T47D (cell line): ENCODE data around the gene LDLRAD1.
"Not testable (repeated sequence)": the region's sequence is repeated elsewhere in the genome, so short reads cannot be mapped to it uniquely, and the experiment has no call there.

Experiments used
- DNase-seq, 2 experiments: peaks; one replicate each; pipeline versions ENCODE4 v3.0.0 to v3.0.0-alpha.2; 2011 to 2012; ENCODE audit warnings: low read depth in 1 of 2, low spot score in 1 of 2
- JUND ChIP-seq: IDR thresholded peaks from 2 replicates; pipeline ENCODE4 v1.6.1; 2012; ENCODE audit warnings: low read depth
- in situ Hi-C: cut with HindIII; loops from 2 replicates; pipeline ENCODE4 v1.10.0; 2016; ENCODE audit warnings: low sequenced_read_pairs, low pct_unique_long_range_greater_than_20kb

The LDLRAD1 gene

DNA sequence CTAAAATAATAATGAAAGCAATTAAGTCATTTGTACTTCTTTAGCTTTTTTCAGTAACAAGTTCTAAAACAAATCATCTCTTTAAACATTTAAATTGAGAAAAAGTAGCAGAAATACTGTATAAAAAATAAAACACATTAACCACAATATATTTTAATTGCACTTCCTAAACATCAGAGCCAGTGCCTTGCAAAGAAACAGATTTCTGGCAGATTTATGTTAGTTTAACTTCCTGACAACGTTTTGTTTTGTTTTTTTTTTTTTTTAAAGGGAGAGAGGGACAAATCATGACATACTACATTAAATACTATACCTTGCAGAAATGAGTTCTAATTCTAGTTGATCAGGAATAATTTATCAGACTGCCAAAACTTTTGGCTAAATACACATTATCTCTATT, 23.8 kb upstream of the LDLRAD1 start:
- TF ChIP-seq JUND, result no peak
- in situ Hi-C loops, result no loop called here
- DNase-seq, result no peak

- no peak for TF ChIP-seq JUND
- no peak for DNase-seq
- in situ Hi-C loops, result no loop called here
Observed at GRCh38 chr1:54037476-54037875, 19.5 kb upstream of the LDLRAD1 start.

DNA sequence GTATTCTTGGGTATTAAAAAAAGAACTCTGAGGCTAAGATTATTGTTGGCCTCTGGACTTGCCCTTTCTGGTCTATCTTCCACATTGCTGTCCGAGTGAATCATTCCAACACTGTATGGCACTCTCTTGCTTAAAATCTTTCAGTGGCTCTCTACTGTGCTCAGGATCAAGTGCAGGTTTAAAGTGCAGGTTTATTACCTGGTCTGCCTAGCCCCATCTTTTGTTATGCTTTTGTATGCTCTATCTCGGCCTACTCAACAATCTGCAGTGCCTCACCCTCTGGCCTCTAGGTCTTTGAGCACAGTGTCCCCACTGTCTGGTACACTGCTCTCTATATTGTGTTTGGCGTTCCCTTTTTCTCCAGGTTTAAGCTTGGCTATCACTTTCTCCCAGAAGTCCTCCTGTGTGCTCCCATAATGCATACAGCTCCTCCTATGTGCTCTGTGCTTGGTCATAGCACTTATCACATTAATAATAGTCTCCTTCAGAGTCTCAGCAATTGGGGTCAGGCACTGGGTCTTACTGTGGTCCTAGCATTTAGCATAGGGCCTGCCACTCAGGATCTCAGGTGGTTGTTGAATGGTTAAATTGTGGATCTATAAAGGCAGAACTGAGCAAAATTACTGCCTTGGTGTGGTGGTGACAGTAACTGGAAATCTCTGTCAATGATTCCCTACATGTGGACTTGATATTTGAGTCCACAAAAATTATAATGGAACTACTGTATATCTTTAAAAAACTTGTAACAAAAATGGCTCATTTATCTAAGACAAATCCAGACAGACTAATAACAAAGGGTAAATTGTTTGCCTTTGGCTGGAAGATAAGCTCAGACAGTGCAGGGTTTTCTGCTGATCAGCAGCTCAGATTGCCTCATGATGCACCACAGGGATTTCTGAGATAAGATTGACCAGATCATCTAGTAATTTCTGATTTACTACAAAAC, 10.6 kb upstream of the LDLRAD1 start:
- no peak for DNase-seq
- TF ChIP-seq JUND, result no peak
- in situ Hi-C loops, result no loop called here

DNA sequence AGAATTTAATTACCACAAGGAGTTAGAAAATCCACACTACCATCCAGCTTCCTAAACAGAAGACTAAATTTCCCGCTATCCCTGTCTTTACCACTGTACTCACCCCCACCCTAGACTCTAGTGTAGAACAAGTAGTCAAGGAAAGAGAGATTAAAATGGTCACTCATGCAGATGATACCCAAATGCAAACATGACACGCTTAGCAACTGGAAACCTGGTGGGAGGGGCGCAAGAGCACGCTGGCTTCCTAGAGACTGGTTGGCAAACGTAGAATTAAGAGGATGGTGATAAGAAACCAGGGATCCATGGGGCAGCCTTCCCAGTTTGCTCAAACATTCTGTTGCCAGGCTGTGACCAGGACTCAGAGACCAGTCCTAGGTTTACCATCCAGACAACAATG, 9.9 kb upstream of the LDLRAD1 start:
- in situ Hi-C loops, result no loop called here
- TF ChIP-seq JUND, result no peak
- no peak for DNase-seq

DNA sequence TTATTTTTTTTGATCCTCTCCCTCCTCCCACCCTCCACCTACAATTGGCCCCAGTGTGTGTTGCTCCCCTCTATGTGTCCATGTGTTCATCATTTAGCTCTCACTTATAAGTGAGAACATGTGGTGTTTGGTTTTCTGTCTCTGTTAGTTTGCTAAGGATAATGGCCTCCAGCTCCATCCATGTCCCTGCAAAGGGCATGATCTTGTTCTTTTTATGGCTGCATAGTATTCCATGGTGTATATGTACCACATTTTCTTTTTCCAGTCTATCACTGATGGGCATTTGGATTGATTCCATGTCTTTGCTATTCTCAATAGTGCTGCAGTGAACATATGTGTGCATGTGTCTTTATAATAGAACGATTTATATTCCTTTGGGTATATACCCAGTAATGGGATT, 6.8 kb upstream of the LDLRAD1 start:
- DNase-seq, in situ Hi-C loops: not testable (repeated sequence)

DNA sequence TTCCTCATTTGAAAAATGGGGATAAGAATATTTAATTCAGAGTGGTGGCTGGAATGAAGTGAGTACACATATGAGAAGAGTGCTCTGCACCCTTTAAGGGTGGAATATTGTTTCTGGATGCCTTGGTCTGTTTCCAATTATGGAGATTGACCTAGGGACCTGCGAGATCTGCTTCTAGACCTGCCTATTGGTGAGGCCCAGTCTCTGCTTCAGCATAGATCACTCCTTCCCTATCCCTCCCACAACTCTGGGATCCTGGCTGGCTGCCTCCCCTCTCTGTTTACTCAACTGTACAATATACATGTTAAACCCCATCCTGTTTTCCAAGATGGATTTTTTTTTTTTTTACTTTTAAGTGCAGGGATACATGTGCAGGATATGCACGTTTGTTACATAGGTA, 6.4 kb upstream of the LDLRAD1 start:
- in situ Hi-C loops, result no loop called here
- DNase-seq, result no peak
- TF ChIP-seq JUND, result no peak

GRCh38 chr1:54019562-54020176, 1.7 kb upstream of the LDLRAD1 start:
- DNase-seq, in situ Hi-C loops: not testable (repeated sequence)

DNA sequence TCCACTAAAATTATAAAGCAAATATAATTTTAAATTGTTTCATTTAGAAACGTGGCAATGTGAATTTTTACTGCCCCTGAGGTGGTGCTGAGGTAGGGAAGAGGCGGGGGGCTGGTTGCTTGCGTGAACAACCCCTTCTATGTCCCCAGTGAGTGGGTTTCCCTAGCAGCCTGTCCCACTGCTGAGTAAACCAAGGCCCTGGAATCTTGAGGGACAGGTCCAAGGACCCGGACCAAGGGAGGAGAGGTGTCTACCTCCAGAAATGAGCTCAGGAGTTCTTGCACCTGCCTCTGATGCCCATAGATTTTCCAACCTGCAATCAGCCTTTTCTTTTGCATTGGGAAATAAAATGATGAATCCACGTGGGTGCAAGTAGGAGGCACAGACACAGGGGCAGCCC, 649 bp upstream of the LDLRAD1 start:
- in situ Hi-C loops, result no loop called here
- DNase-seq, result no peak
- no peak for TF ChIP-seq JUND

DNA sequence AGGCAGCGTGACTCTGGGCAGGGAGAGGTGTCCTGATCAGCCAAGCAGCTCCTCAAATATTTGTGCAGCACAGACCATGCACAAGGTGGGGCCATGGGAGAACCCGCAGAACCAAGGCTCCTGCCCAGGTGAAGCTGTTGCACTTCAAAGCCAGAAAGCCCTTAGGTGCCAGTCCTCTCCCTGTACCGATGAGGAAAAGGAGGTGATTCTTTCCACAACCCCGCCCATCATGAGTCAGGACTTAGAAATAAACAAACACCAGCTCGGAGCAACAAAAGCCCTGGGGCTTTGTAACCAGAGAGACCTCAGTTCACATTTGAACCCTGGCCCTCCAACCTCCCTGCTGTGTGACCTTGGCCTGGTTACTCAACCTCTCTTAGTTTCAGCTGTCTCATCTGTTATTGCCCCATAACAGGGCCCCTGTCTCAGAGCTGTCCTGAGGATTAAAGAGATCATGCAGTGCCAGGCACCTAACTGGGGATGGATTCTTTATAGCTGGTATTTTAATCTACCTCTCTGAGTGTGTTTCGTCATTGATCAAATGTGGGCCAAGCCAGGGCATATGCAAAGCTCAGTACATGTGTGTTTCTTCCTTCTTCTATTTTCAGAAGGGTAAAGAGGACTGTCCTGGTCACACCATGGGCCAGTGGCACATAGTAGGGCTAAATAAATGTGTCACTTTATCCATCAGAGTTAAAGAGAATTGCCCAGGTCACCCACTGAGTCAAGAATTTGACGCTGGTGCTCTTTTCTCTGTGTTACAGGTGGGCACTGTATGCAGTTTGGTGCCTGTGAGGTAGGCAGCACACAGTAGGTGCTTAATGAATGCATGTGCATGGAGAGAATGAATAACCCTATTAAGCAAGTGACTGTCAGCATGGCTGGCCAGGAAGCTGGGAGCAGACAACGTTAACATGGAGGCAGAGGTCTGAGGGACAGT, 1.4 kb downstream of the LDLRAD1 start:
- DNase-seq, result peak; percentile 63 to 92
- TF ChIP-seq JUND, result no peak
- in situ Hi-C loops, result no loop called here

DNA sequence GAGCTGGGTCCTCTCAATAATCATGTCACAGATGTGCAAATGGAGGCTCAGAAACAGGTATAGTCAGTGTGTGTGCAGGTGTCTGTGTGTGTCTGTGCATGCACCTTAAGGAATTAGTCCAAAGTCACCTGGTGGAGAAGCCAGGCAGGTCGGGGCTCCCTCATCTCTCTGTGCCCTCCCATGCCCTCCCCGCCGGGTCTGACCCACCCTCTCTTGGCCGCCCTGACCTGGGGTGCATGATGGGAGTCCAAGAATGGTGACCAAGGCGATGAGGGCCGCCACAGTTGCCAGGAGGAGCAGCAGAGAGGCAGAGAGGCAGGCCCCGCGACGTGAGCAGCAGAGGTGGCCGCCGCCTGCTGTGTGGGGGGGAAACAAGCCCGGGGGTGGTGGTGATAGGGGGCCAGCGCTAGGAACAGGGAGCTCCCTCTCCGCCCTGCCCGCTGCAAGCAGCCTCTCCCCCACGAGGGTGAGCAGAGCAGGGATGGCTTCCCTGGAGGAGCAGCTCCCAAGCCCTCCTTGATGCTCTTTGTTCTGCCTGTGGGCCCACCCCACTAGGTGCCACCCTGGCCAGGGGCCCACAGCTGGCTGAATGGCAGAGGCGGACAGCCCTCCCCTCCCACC, 3.9 kb downstream of the LDLRAD1 start:
- no peak for DNase-seq
- no peak for TF ChIP-seq JUND

GRCh38 chr1:54013393-54014008, 4.5 kb downstream of the LDLRAD1 start:
- in situ Hi-C loops, result no loop called here
- no peak for DNase-seq
- TF ChIP-seq JUND, result no peak

More for the DNA sequence above, 3.9 kb downstream of the LDLRAD1 start:
- in situ Hi-C loops, result no loop called here

DNA sequence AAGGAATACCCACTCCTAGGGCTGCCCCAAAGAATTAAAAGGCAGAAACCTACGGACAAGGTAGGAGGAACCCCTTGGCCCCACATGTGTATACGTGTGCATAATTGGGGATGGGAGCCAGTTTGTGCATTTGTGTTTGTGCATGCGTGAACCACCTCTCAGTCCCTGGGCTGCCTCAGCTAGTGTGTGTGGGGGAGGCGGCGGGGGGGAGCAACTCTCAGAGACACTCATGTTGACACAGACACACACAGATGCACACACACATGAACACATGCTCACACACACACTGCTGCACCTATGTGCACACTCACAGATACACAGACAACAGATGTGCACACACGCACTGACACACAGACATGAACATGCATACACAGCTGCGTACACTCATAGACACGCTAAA, 5.1 kb downstream of the LDLRAD1 start:
- in situ Hi-C loops, result no loop called here
- no peak for DNase-seq

More for the DNA sequence above, 5.1 kb downstream of the LDLRAD1 start:
- TF ChIP-seq JUND, result no peak
